ENCODE measurements around the gene EGLN3. TPM values are rescaled to one million over a fixed set of nuclear protein-coding genes. Genes with fewer than 3 reads are reported as not detected.
"Not testable (repeated sequence)": the region's sequence is repeated elsewhere in the genome, so short reads cannot be mapped to it uniquely, and the experiment has no call there.

Gene EGLN3
- total RNA-seq, 1 experiment from 2014 or later = 9.5 TPM

GRCh38 chr14:33978892-33979612, 28.2 kb upstream of the EGLN3 start:
- H3K4me1 ChIP-seq = no peaks in the 10 kb centered on the region
- intact Hi-C loops (cut with micrococcal nuclease; ENCODE audit: unreplicated experiment) = no loop called here
- H3K36me3 ChIP-seq (ENCODE audit: control insufficient read depth, insufficient read depth, low read length) = no peaks in the 10 kb centered on the region
- H3K4me1 Mint-ChIP-seq (ENCODE audit: low read depth, unreplicated experiment) = no peaks in the 10 kb centered on the region
- no peak overlapping the region for H3K27ac Mint-ChIP-seq (ENCODE audit: unreplicated experiment)
- no peaks in the 10 kb centered on the region for H3K36me3 Mint-ChIP-seq (ENCODE audit: insufficient read depth, unreplicated experiment)
- no peaks in the 10 kb centered on the region for H3K27me3 ChIP-seq (replicated peaks; ENCODE audit: control insufficient read depth, insufficient read depth, low read length)
- H3K27me3 Mint-ChIP-seq (ENCODE audit: insufficient read depth, unreplicated experiment) = no peaks in the 10 kb centered on the region
- ChIA-PET POLR2A (no interaction called here), CTCF (no interaction called here)
- no peak overlapping the region for H3K4me3 Mint-ChIP-seq (ENCODE audit: unreplicated experiment)
- no peak for TF ChIP-seq CTCF (IDR thresholded peaks at IDR 0.05; ENCODE audit: insufficient read depth in 1 of 2, low read depth in 1 of 2, low read length in 1 of 2, severe bottlenecking in 1 of 2, unreplicated experiment in 1 of 2)
- H3K9me3 Mint-ChIP-seq (ENCODE audit: unreplicated experiment) = no peaks in the 10 kb centered on the region
- no TSS peak for BruUV-seq (replicated peaks)
- H3K9me3 ChIP-seq = no peaks in the 10 kb centered on the region
- no peak overlapping the region for H3K4me3 ChIP-seq (ENCODE audit: low read depth, low read length)
- no peak for DNase-seq

GRCh38 chr14:33972583-33973081, 21.8 kb upstream of the EGLN3 start:
- no TSS peak for BruUV-seq (replicated peaks)
- no peak for DNase-seq
- H3K9me3 ChIP-seq = peaks cover 7% of the 10 kb centered on the region; the same call in 1 of the 2 replicates
- H3K27ac Mint-ChIP-seq (ENCODE audit: unreplicated experiment) = no peak overlapping the region
- no peaks in the 10 kb centered on the region for H3K4me1 Mint-ChIP-seq (ENCODE audit: low read depth, unreplicated experiment)
- intact Hi-C loops (cut with micrococcal nuclease; ENCODE audit: unreplicated experiment) = no loop called here
- H3K4me1 ChIP-seq = no peaks in the 10 kb centered on the region
- peaks cover 16% of the 10 kb centered on the region for H3K9me3 Mint-ChIP-seq (ENCODE audit: unreplicated experiment)
- no peaks in the 10 kb centered on the region for H3K36me3 ChIP-seq (ENCODE audit: control insufficient read depth, insufficient read depth, low read length)
- H3K36me3 Mint-ChIP-seq (ENCODE audit: insufficient read depth, unreplicated experiment) = no peaks in the 10 kb centered on the region
- CTCF ChIA-PET = no interaction called here
- POLR2A ChIA-PET = interaction anchor here (0.6 to 0.7 kb wide), 2 partner anchors 19 to 164 kb away, joined by 3 to 6 read pairs; no protein-coding TSS in a partner anchor
- no peaks in the 10 kb centered on the region for H3K27me3 Mint-ChIP-seq (ENCODE audit: insufficient read depth, unreplicated experiment)
- no peak overlapping the region for H3K4me3 Mint-ChIP-seq (ENCODE audit: unreplicated experiment)
- H3K27me3 ChIP-seq (replicated peaks; ENCODE audit: control insufficient read depth, insufficient read depth, low read length) = no peaks in the 10 kb centered on the region
- no peak overlapping the region for H3K4me3 ChIP-seq (ENCODE audit: low read depth, low read length)
- no peak for TF ChIP-seq CTCF (IDR thresholded peaks at IDR 0.05; ENCODE audit: insufficient read depth in 1 of 2, low read depth in 1 of 2, low read length in 1 of 2, severe bottlenecking in 1 of 2, unreplicated experiment in 1 of 2)

GRCh38 chr14:33969846-33970245, 19.0 kb upstream of the EGLN3 start:
- CTCF ChIA-PET; H3K27me3 ChIP-seq (replicated peaks; ENCODE audit: control insufficient read depth, insufficient read depth, low read length); DNase-seq; BruUV-seq (replicated peaks); H3K9me3 ChIP-seq; H3K36me3 Mint-ChIP-seq (ENCODE audit: insufficient read depth, unreplicated experiment); H3K27ac Mint-ChIP-seq (ENCODE audit: unreplicated experiment); intact Hi-C loops (cut with micrococcal nuclease; ENCODE audit: unreplicated experiment); H3K27me3 Mint-ChIP-seq (ENCODE audit: insufficient read depth, unreplicated experiment); H3K36me3 ChIP-seq (ENCODE audit: control insufficient read depth, insufficient read depth, low read length); H3K4me3 Mint-ChIP-seq (ENCODE audit: unreplicated experiment); POLR2A ChIA-PET; H3K4me3 ChIP-seq (ENCODE audit: low read depth, low read length): not testable (repeated sequence)
- Mint-ChIP-seq H3K4me1 (ENCODE audit: low read depth, unreplicated experiment) (peaks cover 12% of the 10 kb centered on the region), H3K9me3 (ENCODE audit: unreplicated experiment) (peaks cover 16% of the 10 kb centered on the region)
- H3K4me1 ChIP-seq = peaks cover 19% of the 10 kb centered on the region

All from Caco-2 (cell line).